H1 (cell line): ENCODE data around the gene HK2. TPM values are rescaled to one million over a fixed set of nuclear protein-coding genes. Genes with fewer than 3 reads are reported as not detected.

Experiments
- BCL11A ChIP-seq, 2 experiments: IDR thresholded peaks; one replicate each; pipeline ENCODE4 v1.6.1; 2011; ENCODE audit warnings: low read depth in 2 of 2, low read length in 2 of 2, mild to moderate bottlenecking in 2 of 2
- CBX8 ChIP-seq: fragments of 300-800, 300-1000 bp; sonication (generic); IDR thresholded peaks from 2 replicates; pipeline ENCODE4 v1.7.1; 2016; ENCODE audit warnings: low read depth, low read length, borderline replicate concordance
- E2F6 ChIP-seq: IDR thresholded peaks from 2 replicates; pipeline ENCODE4 v1.6.1; 2012; ENCODE audit warnings: inconsistent platforms
- EGR1 ChIP-seq: IDR thresholded peaks from 2 replicates; pipeline ENCODE4 v1.6.1; 2011; ENCODE audit warnings: low read depth, low read length, borderline replicate concordance
- EP300 ChIP-seq, 2 experiments: IDR thresholded peaks; 1 replicate in 1 of 2; 2 replicates in 1 of 2; pipeline ENCODE4 v1.6.1; 2011 to 2012; ENCODE audit warnings: low read depth in 2 of 2, low read length in 2 of 2, mild to moderate bottlenecking in 2 of 2, borderline replicate concordance in 1 of 2, inconsistent platforms in 1 of 2, moderate library complexity in 1 of 2
- EZH2 ChIP-seq: fragments of 200-600 bp; sonication (generic); IDR thresholded peaks from 2 replicates; pipeline ENCODE4 v1.7.1; 2012; ENCODE audit warnings: low read depth, mild to moderate bottlenecking, moderate library complexity, low read length, inconsistent platforms; ENCODE audit not compliant: severe bottlenecking
- FOSL1 ChIP-seq: IDR thresholded peaks from 2 replicates; pipeline ENCODE4 v1.6.1; 2011; ENCODE audit warnings: mild to moderate bottlenecking, low read depth, low read length, moderate library complexity; ENCODE audit not compliant: insufficient read depth
- JUN ChIP-seq: IDR thresholded peaks from 2 replicates; pipeline ENCODE4 v1.6.1; 2011; ENCODE audit warnings: low read depth, mild to moderate bottlenecking, improper control_type of control experiment, low read length
- JUND ChIP-seq: IDR thresholded peaks from 2 replicates; pipeline ENCODE4 v1.6.1; 2011; ENCODE audit warnings: mild to moderate bottlenecking, improper control_type of control experiment, low read length
- MAFK ChIP-seq: IDR thresholded peaks from 2 replicates; pipeline ENCODE4 v1.6.1; 2012; ENCODE audit warnings: low read depth, mild to moderate bottlenecking, improper control_type of control experiment, low read length
- NANOG ChIP-seq: IDR thresholded peaks from 2 replicates; pipeline ENCODE4 v1.6.1; 2011; ENCODE audit warnings: low read length, low read depth, mild to moderate bottlenecking, inconsistent platforms; ENCODE audit not compliant: insufficient read depth, poor library complexity, severe bottlenecking
- NRF1 ChIP-seq: IDR thresholded peaks from 2 replicates; pipeline ENCODE4 v1.6.1; 2011; ENCODE audit warnings: mild to moderate bottlenecking, low read depth, low read length, improper control_type of control experiment
- POU5F1 ChIP-seq: IDR thresholded peaks from 2 replicates; pipeline ENCODE4 v1.6.1; 2011; ENCODE audit warnings: low read depth, mild to moderate bottlenecking, low read length, moderate library complexity
- RBBP5 ChIP-seq: IDR thresholded peaks from 2 replicates; pipeline ENCODE4 v1.7.1; 2012; ENCODE audit warnings: low read depth, mild to moderate bottlenecking, inconsistent platforms, low read length, moderate library complexity, borderline replicate concordance
- RFX5 ChIP-seq: IDR thresholded peaks from 2 replicates; pipeline ENCODE4 v1.6.1; 2011; ENCODE audit warnings: low read depth, low read length, improper control_type of control experiment, borderline replicate concordance
- RNF2 ChIP-seq: fragments of 200-900, 300-1000 bp; sonication (generic); IDR thresholded peaks from 2 replicates; pipeline ENCODE4 v1.7.1; 2016; ENCODE audit warnings: borderline replicate concordance, low read depth, mild to moderate bottlenecking, antibody characterized with exemption, low read length; ENCODE audit not compliant: poor library complexity, severe bottlenecking; ENCODE audit errors: missing control alignments
- RXRA ChIP-seq: IDR thresholded peaks from 2 replicates; pipeline ENCODE4 v1.6.1; 2011; ENCODE audit warnings: low read depth, mild to moderate bottlenecking, low read length, moderate library complexity; ENCODE audit not compliant: insufficient read depth
- SAP30 ChIP-seq: fragments of 300-600 bp; sonication (generic); IDR thresholded peaks from 2 replicates; pipeline ENCODE4 v1.7.1; 2012; ENCODE audit warnings: low read length, moderate library complexity, mild to moderate bottlenecking, inconsistent platforms; ENCODE audit not compliant: insufficient read depth, insufficient replicate concordance
- SP4 ChIP-seq: IDR thresholded peaks from 2 replicates; pipeline ENCODE4 v1.6.1; 2012; ENCODE audit warnings: low read length, inconsistent platforms
- SRF ChIP-seq: IDR thresholded peaks from 2 replicates; pipeline ENCODE4 v1.6.1; 2011; ENCODE audit warnings: mild to moderate bottlenecking, low read depth, low read length, moderate library complexity
- TBP ChIP-seq: IDR thresholded peaks from 2 replicates; pipeline ENCODE4 v1.6.1; 2011; ENCODE audit warnings: low read depth, low read length, improper control_type of control experiment
- TEAD4 ChIP-seq: IDR thresholded peaks from 2 replicates; pipeline ENCODE4 v1.6.1; 2012; ENCODE audit warnings: low read depth, low read length, inconsistent platforms, mixed read lengths
- ZNF274 ChIP-seq: IDR thresholded peaks from 2 replicates; pipeline ENCODE4 v1.7.0; 2012; ENCODE audit warnings: low read length, borderline replicate concordance; ENCODE audit errors: extremely low read depth
- polyA plus RNA-seq, 7 experiments: library from polyadenylated mRNA; depleted of rRNA in 3 of 7; stranded (reverse) in 5 of 7; unstranded in 2 of 7; fragments of >200 nt in 5 of 7; fragments of 200-250 nt in 2 of 7; gene quantifications; 1 replicate in 5 of 7; 2 replicates in 1 of 7; 4 replicates in 1 of 7; pipeline versions ENCODE4 v1.2.1 to v1.2.3, GENCODE V29; 2011 to 2013; ENCODE audit warnings: missing spikeins in 2 of 7, mixed read lengths in 2 of 7
- total RNA-seq: library from RNA; stranded (reverse); fragmentation: NEBNext Ultra II Directional; extraction: Animal tissue kit (Norgen Biotek cat#: 25700); gene quantifications from 2 replicates; pipeline ENCODE4 v1.2.1, GENCODE V29; 2021
- TF ChIP-seq, protein P1 (sequence below): IDR thresholded peaks from 2 replicates; pipeline ENCODE4 v1.6.1; 2012; ENCODE audit warnings: inconsistent platforms

HK2 gene
- total and polyA plus RNA-seq, 2 of the 8 experiments (the other 6 are each of a cell fraction or from before 2014, with no cell fraction given), result 22.1 to 61.9 TPM

DNA sequence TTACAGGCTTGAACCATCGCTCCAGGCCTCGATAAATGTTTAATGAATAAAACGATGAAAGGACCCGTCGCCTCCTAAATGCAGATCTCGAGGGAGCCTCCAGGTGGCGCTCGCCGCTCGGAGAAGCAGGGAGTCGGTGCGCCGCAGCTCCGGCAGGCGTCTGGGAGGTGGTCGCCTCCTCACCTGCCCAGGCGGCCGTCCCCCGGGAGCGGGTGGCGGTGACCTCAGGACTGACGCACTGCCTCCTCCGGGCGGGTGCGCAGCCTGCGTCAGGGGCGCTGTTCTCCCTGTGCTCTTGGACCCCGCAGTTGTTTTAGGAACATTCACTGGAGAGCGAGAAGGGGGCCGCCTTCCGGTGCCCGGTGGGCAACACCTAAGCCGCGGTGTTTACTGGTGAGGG lies 85.9 kb downstream of the HK2 start (continued):
- TF ChIP-seq EZH2 (no peak), SP4 (no peak), RFX5 (no peak), RXRA (no peak), BCL11A (IDR thresholded peaks at IDR 0.05; ENCODE audit: low read depth in 2 of 2, low read length in 2 of 2) (no peak), TEAD4 (no peak), MAFK (no peak), NANOG (no peak), FOSL1 (no peak), RBBP5 (no peak), EP300 (IDR thresholded peaks at IDR 0.05; ENCODE audit: borderline replicate concordance in 1 of 2, low read depth in 2 of 2, low read length in 2 of 2) (no peak), RNF2 (no peak), SRF (no peak), TBP (no peak), E2F6 (no peak), EGR1 (no peak), SAP30 (no peak), CBX8 (no peak), JUN (no peak), NRF1 (no peak), POU5F1 (no peak), JUND (no peak), ZNF274 (no peak)
- TF ChIP-seq, protein P1, sequence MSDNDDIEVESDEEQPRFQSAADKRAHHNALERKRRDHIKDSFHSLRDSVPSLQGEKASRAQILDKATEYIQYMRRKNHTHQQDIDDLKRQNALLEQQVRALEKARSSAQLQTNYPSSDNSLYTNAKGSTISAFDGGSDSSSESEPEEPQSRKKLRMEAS, result peak; percentile 12; the same call in 1 of the 2 replicates
